HEK293T (cell line): Measurements from ENCODE around the gene FAM20B.

Experiments
- CTCF ChIA-PET: fragments of 350-600 bp; formaldehyde crosslinking; extraction: SDS; loops from one replicate; lab custom pipeline; 2021; ENCODE audit warnings: antibody characterized with exemption, inconsistent platforms; lab: Yijun Ruan, JAX
- POLR2A ChIA-PET: fragments of 350-600 bp; formaldehyde crosslinking; extraction: SDS; loops from one replicate; lab custom pipeline; 2020; ENCODE audit warnings: antibody characterized with exemption, inconsistent platforms; lab: Yijun Ruan, JAX
- DNase-seq: peaks from one replicate; pipeline ENCODE4 v3.0.0; 2012; ENCODE audit warnings: mixed read lengths; ENCODE audit errors: extremely low spot score
- ARNT ChIP-seq: fragments of 450-650 bp; IDR thresholded peaks from 2 replicates; pipeline ENCODE4 v1.6.1; 2017; ENCODE audit warnings: mild to moderate bottlenecking
- BHLHE40 ChIP-seq: fragments of 450-650 bp; IDR thresholded peaks from 2 replicates; pipeline ENCODE4 v1.6.1; 2016; ENCODE audit warnings: mild to moderate bottlenecking, moderate library complexity, borderline replicate concordance
- CTBP1 ChIP-seq: fragments of 450-650 bp; IDR thresholded peaks from 2 replicates; pipeline ENCODE4 v1.6.1; 2016; ENCODE audit warnings: borderline replicate concordance
- ELF4 ChIP-seq: fragments of 450-650 bp; IDR thresholded peaks from 2 replicates; pipeline ENCODE4 v1.6.1; 2017; ENCODE audit warnings: antibody characterized with exemption
- FOXA1 ChIP-seq: fragments of 450-650 bp; IDR thresholded peaks from 2 replicates; pipeline ENCODE4 v1.6.1; 2016; ENCODE audit warnings: mild to moderate bottlenecking
- FOXK2 ChIP-seq: fragments of 450-650 bp; IDR thresholded peaks from 2 replicates; pipeline ENCODE4 v1.6.1; 2016; ENCODE audit warnings: mild to moderate bottlenecking
- FOXM1 ChIP-seq: fragments of 450-650 bp; IDR thresholded peaks from 2 replicates; pipeline ENCODE4 v1.6.1; 2017; ENCODE audit warnings: mild to moderate bottlenecking, borderline replicate concordance
- HDGF ChIP-seq: fragments of 450-650 bp; IDR thresholded peaks from 2 replicates; pipeline ENCODE4 v1.6.1; 2017; ENCODE audit warnings: antibody characterized with exemption, borderline replicate concordance
- L3MBTL2 ChIP-seq: fragments of 450-650 bp; conservative IDR thresholded peaks from 2 replicates; pipeline ENCODE4 v1.6.1; 2016; ENCODE audit warnings: mild to moderate bottlenecking
- LEF1 ChIP-seq: fragments of 450-650 bp; IDR thresholded peaks from 2 replicates; pipeline ENCODE4 v1.6.1; 2017; ENCODE audit warnings: mild to moderate bottlenecking, borderline replicate concordance
- NFRKB ChIP-seq: fragments of 450-650 bp; IDR thresholded peaks from 2 replicates; pipeline ENCODE4 v1.6.1; 2016; ENCODE audit warnings: mild to moderate bottlenecking, moderate library complexity
- SP1 ChIP-seq: fragments of 450-650 bp; IDR thresholded peaks from 2 replicates; pipeline ENCODE4 v1.6.1; 2017
- SUZ12 ChIP-seq: fragments of 450-650 bp; IDR thresholded peaks from 2 replicates; pipeline ENCODE4 v1.6.1; 2016; ENCODE audit warnings: mild to moderate bottlenecking
- TARDBP ChIP-seq: fragments of 450-650 bp; IDR thresholded peaks from 2 replicates; pipeline ENCODE4 v1.6.1; 2016
- ZNF384 ChIP-seq: fragments of 450-650 bp; IDR thresholded peaks from 2 replicates; pipeline ENCODE4 v1.6.1; 2016
- TF ChIP-seq, protein P1 (sequence below): fragments of 450-650 bp; IDR thresholded peaks from 2 replicates; pipeline ENCODE4 v1.6.1; 2016

The FAM20B gene

DNA sequence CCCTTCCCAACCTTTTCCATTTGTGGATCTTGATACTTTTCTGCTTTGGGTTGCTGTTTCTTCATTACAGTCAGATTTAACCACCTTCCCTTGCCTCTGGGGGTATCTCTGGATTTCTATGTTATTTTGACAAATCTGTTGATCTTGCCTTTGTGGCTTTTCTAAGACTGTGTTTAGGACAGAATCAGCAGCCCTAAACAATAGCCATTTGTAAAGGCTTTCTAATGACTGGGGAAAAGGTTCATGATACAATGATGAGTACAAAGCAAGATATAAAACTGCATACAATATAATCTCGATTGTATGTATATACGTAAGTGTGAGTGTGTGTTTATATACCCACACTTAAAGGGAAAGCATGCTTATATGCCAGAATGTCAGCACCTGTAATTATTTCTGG, 27.8 kb downstream of the FAM20B start:
- ChIA-PET POLR2A (no interaction called here), CTCF (no interaction called here)
- TF ChIP-seq SP1 (no peak), NFRKB (no peak), FOXA1 (no peak), ELF4 (no peak), FOXM1 (no peak), ARNT (no peak)
- TF ChIP-seq, protein P1, sequence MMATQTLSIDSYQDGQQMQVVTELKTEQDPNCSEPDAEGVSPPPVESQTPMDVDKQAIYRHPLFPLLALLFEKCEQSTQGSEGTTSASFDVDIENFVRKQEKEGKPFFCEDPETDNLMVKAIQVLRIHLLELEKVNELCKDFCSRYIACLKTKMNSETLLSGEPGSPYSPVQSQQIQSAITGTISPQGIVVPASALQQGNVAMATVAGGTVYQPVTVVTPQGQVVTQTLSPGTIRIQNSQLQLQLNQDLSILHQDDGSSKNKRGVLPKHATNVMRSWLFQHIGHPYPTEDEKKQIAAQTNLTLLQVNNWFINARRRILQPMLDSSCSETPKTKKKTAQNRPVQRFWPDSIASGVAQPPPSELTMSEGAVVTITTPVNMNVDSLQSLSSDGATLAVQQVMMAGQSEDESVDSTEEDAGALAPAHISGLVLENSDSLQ, result no peak
- DNase-seq, result no peak

DNA sequence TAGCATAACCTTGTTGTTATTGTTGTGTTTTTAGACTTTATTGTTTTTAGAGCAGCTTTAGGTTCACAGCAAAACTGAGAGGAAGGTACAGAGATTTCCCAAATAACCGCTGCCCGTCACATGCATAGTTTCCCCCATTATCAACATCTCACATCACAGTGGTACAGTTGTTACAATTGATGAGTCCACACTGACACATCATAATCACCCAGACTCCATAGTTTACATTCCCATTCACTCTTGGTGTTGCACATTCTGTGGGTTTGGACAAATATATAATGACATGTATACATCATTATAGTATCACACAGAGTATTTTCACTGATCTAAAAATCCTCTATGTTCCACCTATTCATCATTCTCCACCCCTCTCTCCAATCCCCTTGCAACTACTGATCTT, 30.2 kb downstream of the FAM20B start:
- CTCF ChIA-PET, result no interaction called here
- DNase-seq, result no peak
- POLR2A ChIA-PET, result no interaction called here

DNA sequence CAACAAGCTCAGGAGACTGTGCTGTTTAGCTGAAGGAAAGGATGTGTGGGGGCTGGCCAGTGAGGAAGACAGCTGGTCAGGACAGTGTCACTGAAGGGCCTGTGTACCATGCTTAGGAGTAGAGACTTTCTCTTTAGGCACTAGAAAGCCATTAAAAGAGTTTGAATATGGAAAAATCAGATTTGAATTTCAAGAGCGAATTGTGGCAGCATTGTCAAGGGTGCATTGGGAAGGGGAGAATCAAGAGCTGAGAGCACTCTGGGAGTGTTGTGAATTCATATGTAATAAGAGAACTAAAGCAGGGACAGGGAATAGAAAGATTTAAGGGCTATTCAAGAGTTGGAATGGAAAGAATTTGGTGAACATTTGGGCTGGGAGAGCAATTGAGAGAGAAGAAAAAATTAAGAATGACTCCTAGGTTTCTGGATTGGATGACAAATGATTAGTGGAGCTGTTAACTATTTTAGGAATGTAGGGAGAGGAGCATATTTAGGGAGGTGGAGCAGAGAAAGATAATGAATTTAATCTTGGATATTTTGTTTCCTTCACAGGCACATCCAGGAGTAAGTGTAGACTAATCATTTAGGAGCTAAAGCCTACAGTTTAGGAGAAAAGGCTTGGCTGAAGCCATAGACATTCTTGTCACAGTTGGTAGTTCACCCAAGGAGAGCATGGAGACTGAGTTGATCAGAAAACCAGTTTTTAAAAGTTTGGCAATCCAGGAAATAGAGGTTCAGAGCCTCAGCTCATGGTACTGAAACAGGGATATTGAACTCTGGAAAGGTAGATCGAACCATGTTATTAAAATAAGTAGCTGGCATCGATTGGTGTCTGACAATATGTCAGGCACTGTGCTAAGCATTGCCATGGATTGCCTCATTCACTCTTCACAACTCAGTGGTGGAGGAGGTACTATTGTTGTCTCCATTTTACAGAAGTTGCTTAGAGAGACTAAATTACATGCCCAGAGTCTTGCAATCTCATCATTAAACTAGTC, 33.1 kb downstream of the FAM20B start:
- ChIA-PET CTCF (interaction anchor here (0.6 kb wide), 1 partner anchor 72 kb away, joined by 4 read pairs; no protein-coding TSS in a partner anchor), POLR2A (no interaction called here)
- DNase-seq, result no peak
- TF ChIP-seq SUZ12 (no peak), FOXK2 (no peak), ARNT (no peak), CTBP1 (no peak), BHLHE40 (no peak), TARDBP (no peak), FOXM1 (no peak), SP1 (no peak), ZNF384 (no peak), L3MBTL2 (no peak), ELF4 (no peak), LEF1 (no peak), FOXA1 (no peak), NFRKB (no peak), HDGF (no peak)
- TF ChIP-seq, protein P1, result no peak

More for the DNA sequence above, 30.2 kb downstream of the FAM20B start:
- TF ChIP-seq ELF4, result no peak
- TF ChIP-seq BHLHE40, result no peak
- no peak for TF ChIP-seq SP1
- no peak for TF ChIP-seq FOXA1
- no peak for TF ChIP-seq TARDBP
- TF ChIP-seq CTBP1, result no peak
- TF ChIP-seq L3MBTL2, result no peak
- no peak for TF ChIP-seq FOXM1
- TF ChIP-seq ZNF384, result no peak
- no peak for TF ChIP-seq LEF1
- TF ChIP-seq, protein P1, result no peak
- TF ChIP-seq FOXK2, result no peak
- no peak for TF ChIP-seq ARNT
- no peak for TF ChIP-seq SUZ12
- no peak for TF ChIP-seq HDGF

- no peak for DNase-seq
- CTCF ChIA-PET, result no interaction called here
- TF ChIP-seq BHLHE40, result no peak
- POLR2A ChIA-PET, result no interaction called here
These were observed 35.9 kb downstream of the FAM20B start for GRCh38 chr1:179061360-179062282.

DNA sequence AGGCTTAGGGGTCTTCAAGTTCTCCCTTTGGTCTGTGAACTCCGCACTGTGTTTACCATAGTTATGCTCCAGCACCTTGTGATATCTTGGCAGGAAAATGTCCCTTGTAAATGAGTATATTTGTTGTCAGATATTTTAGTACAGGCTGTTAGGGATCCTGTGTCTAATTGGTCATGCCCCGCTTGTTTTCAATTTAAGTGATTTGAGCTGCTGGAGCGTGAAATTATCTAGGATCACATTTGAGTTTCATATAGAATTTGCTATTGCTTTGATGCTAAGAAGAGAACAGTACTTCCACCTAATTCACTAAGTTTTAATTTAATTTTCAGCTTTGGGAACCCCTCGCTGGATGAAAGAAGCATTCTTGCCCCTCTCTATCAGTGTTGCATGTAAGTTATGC, 40.8 kb downstream of the FAM20B start:
- CTCF ChIA-PET, result no interaction called here
- DNase-seq, result no peak
- POLR2A ChIA-PET, result no interaction called here
- TF ChIP-seq ARNT (no peak), SP1 (no peak), CTBP1 (no peak), LEF1 (no peak), BHLHE40 (no peak), SUZ12 (no peak), TARDBP (no peak), FOXM1 (no peak), HDGF (no peak), FOXA1 (no peak), ELF4 (no peak), FOXK2 (no peak), ZNF384 (no peak), L3MBTL2 (no peak)
- TF ChIP-seq, protein P1, result no peak
